Vagina (tissue), 2 donors: ENCODE results near the gene ADAP1.

Experiments
- POLR2AphosphoS5 ChIP-seq, 2 donors: sonication (generic); formaldehyde crosslinking; IDR thresholded peaks; one replicate each; pipeline ENCODE4 v1.9.0; 2017; ENCODE audit warnings: antibody characterized with exemption in 2 of 2, mild to moderate bottlenecking in 2 of 2, low read depth in 1 of 2; ENCODE audit not compliant: insufficient read depth in 1 of 2
- TF ChIP-seq, protein P1 (sequence below), 3 experiments: fragments of 450-650 bp in 2 of 3; fragments of 200-600 bp in 1 of 3; sonication (generic) in 1 of 3; IDR thresholded peaks; one replicate each; pipeline ENCODE4 v1.5.1; 2017 to 2019; ENCODE audit warnings: antibody characterized with exemption in 3 of 3, mild to moderate bottlenecking in 2 of 3, moderate library complexity in 2 of 3

DNA sequence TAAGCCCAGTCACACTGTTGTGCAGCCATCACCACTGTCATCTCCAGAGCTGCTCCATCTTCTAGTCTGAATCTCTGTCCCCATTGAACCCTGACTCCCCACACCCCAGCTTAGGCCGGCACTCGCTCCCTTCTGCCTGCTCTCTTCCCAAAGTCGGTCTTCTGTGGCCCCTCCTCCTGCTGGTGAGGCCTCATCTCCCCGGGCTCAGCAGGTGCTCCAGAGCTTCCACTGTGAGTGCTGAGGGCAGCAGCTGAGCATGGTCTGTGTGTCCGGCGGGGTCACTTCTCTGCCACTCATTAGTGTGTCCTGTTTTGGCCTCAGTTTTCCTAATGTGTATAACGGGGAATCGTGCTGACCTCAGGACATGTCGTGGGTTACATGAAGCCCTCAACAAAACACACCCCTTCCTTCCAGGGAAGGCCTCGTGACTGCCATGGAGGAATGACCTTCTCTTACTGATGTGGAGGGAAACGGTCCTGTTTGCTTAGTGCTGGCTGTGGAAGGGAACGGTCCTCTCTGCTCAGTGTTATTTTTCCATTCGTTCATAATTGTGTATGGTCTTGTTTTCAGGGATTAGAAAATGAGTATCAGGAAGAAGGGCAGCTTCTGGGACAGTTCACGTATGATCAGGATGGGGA is 82.5 kb downstream of the ADAP1 start:
- TF ChIP-seq, protein P1, sequence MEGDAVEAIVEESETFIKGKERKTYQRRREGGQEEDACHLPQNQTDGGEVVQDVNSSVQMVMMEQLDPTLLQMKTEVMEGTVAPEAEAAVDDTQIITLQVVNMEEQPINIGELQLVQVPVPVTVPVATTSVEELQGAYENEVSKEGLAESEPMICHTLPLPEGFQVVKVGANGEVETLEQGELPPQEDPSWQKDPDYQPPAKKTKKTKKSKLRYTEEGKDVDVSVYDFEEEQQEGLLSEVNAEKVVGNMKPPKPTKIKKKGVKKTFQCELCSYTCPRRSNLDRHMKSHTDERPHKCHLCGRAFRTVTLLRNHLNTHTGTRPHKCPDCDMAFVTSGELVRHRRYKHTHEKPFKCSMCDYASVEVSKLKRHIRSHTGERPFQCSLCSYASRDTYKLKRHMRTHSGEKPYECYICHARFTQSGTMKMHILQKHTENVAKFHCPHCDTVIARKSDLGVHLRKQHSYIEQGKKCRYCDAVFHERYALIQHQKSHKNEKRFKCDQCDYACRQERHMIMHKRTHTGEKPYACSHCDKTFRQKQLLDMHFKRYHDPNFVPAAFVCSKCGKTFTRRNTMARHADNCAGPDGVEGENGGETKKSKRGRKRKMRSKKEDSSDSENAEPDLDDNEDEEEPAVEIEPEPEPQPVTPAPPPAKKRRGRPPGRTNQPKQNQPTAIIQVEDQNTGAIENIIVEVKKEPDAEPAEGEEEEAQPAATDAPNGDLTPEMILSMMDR (IDR thresholded peaks at IDR 0.05), result no peak
- no peak for TF ChIP-seq POLR2AphosphoS5 (IDR thresholded peaks at IDR 0.05; ENCODE audit: insufficient read depth in 1 of 2, low read depth in 1 of 2)
